Amniotic epithelial cell (primary cell): Measurements from ENCODE around the gene LIMS3.
"Not testable (repeated sequence)": the region's sequence is repeated elsewhere in the genome, so short reads cannot be mapped to it uniquely, and the experiment has no call there.

ENCODE experiments used
- DNase-seq: peaks from one replicate; pipeline ENCODE4 v3.0.0-alpha.2; 2010; ENCODE audit warnings: low read depth

Gene LIMS3

DNA sequence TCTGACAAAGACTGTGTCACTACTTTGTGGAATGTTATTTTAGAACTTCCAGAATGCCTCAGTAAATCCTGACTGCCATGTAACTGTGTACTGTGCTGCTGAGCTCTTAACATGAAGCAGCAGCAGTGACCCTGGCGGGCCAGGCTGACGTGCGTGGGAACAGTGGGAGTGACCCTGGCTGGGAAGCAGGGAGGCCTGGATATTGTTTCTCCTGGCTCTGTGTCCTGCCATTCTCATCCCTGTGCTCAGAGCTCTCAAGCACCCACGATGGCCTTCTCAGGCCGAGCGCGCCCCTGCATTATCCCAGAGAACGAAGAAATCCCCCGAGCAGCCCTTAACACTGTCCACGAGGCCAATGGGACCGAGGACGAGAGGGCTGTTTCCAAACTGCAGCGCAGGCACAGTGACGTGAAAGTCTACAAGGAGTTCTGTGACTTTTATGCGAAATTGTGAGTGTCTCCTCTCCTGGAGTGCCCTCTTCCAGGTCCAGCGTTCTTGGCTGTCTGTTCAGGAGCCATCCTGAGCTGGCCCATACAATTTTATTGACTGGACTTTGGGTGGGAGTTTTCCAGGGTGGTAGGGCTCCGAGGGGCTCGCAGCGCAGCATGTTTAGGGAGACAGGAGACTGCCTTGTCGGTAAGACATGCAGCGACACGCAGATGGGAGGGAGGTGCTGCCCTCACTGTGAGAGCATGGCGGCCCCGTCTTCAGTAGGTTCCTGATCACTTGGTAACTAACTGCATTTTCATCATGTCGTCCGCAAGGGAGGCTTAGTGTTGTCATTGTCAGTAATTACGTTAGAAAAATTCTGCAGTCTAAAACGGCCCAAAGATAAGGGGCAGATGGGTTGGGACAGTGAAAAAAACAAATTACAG lies at the start of gene LIMS3:
TSS of gene LIMS3 (plus strand) at position 227 of the 875 bp plus-strand sequence. CDS start at position 268, 41 bp downstream.
- not testable (repeated sequence) for DNase-seq

DNA sequence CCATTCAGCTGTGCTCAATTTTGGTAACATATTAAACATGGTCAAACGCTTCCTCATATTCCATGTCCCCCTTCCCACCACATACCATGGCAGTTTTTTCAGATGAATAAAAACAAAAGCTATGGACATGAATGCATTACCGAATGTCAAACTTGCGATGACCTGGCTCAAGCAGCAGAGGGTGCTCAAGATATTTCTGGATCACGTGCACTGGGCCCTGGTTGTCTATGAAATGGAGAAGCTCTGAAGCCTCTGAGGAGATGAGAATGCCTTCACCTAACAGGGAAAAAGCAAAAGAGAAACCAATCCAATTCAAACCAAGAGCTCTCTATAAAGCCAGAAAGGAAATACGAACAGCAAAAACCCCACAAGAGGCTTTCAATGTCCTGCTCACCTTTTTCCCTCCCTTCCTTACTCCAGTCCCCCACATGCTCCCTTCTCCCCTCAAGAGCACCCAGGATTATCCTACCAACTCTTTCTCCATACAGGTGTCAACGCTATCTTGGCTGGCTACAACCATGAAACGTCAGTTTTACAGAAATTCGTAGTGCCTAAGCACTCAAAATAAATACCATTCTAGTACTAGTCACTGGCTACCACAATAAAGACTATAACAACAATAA lies 27.2 kb upstream of the LIMS3 start:
- DNase-seq = not testable (repeated sequence)

- DNase-seq = not testable (repeated sequence)
Measured at GRCh38 chr2:109876625-109877024, 21.9 kb upstream of the LIMS3 start.

DNA sequence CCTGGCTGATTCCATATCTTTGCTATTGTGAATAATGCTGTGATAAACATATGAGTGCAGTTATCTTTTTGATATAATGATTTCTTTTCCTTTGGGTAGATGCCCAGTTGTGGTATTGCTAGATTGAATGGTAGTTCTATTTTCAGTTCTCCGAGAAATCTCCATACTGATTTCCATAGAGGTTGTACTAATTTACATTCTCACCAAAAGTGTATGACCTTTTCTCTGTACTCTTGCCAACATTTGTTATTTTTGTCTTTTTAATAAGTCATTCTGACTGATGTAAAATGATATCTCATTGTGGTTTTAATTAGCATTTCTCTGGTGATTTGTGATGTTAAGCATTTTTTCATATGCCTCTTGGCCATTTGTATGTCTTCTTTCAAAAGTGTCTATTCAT lies 16.4 kb upstream of the LIMS3 start:
- not testable (repeated sequence) for DNase-seq

DNA sequence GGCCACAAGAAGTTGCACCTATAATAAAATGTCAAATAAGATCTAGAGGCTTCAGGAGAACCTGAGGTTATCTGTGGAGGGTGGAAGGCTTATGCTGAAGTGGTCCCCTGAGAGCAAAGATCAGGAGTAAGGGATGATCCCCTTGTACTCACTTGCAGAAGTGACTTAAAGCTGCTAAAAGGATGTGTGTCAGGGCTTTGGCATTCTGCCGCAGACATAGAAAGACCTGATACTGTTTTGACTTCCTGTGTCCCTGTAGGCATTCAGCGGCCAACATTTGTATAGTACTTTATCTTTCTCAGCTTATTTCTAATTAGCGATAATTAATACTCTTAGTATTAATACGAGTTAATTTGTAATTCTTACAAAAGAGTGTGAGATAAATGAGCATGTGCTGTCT lies 10.1 kb upstream of the LIMS3 start:
- DNase-seq = not testable (repeated sequence)

DNA sequence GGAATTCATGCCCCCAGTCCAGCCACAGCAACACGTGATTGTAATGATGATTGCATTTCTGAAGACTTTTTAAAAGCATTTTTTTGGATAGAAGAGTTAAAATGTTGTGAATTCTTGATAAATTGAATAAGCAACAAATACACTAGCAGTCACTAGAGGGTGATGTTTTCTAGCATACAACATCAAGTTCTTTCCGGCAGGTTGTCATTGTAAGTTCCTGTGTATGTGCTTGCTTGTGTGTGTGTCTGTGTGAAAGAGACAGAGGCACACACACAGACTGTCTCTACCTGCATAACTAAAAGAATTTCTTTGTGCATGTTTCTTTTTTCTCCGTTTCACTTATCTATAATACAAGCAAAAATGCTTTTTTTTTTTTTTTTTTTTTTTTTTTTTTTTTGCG lies 8.6 kb upstream of the LIMS3 start:
- DNase-seq = not testable (repeated sequence)

GRCh38 chr2:109891024-109891423 lies 7.5 kb upstream of the LIMS3 start:
- not testable (repeated sequence) for DNase-seq

DNA sequence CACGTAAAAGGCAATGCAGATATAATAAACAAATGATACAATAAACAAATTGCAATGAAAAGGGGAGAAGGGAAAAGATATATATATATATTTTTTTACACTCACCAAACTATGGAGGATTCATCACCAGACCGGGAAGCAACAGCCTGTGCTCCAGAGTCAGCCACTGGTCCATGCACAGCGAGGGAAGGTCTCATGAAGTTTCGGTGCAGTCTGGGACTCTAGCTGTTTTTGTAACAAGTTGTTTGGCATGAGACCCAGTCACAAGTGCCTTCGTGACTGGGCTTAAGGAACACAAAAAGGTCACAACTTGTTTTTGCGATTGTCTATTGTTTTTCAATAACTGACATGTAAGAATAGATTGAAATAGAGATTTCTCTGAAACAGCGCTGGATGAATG lies 4.8 kb upstream of the LIMS3 start:
- DNase-seq = not testable (repeated sequence)

DNA sequence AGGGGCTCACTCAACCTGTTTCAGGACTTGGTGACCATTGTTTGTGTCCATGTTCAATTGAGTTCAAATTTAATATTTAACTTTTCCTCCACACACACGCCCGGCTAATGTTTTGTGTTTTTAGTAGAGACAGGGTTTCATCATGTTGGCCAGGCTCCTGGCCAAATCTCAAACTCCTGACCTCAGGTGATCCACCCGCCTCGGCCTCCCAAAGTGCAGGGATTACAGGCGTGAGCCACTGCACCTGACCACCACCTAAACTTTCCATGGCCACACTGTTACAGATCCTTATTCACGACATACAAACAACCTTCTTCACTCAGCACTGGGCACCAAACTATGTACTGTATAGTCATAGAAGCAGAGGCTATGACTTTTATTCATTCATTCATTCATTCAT lies 4.3 kb upstream of the LIMS3 start:
- not testable (repeated sequence) for DNase-seq

- DNase-seq = not testable (repeated sequence)
Measured at GRCh38 chr2:109895090-109895869, 3.2 kb upstream of the LIMS3 start.

GRCh38 chr2:109896212-109896611 lies 2.3 kb upstream of the LIMS3 start:
- not testable (repeated sequence) for DNase-seq

DNA sequence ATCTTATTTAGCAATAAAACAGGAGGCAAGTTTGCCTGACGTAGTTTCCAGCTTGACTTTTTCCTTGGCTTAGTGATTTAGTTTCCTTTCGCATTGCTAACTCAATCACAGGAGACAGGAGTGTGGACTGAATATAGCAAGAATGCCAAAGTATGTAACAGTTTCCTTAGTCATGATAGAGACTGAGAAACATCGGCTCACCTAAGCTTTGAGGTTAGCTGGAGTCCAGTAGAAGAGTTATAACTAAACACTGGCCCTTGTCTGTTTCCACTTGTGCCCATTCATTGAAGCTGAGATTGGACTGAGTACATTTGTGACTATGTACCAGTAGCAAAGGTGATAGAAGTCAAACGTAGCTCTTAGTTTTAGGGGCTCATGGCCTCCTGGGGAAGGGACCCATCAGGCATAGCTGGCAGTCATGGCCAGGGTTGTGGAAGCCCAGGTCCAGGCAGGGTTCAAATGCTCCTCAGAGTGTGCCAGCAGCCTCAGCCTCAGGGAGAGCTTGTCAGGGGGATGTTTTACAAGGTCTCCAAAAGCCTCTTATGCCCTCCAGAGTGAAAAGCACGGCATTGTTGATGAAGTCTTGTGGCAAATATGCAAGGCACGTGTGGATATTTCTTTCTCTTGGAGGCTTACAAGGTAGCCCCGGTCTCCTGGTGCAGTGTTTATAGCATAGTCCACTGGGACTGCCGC lies 573 bp upstream of the LIMS3 start:
- not testable (repeated sequence) for DNase-seq

- not testable (repeated sequence) for DNase-seq
Measured at GRCh38 chr2:109905796-109906195, 7.3 kb downstream of the LIMS3 start.

DNA sequence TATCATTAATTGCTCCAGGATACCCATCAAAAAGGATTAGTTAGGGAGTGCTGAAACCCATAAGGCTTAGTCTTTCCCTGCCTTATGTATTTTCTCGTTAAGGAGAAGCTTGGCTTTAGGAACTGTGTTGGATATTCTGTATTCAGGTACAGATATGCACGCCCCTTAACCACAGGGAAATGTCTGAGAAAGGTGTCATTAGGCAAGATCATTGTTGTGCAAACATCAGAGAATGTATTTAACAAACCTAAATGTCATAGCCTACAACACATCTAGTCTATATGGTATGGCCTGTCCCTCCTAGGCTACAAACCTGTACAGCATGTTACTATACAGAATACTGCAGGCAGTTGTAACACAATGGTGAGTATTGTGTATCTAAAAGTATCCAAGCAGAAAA lies 10.1 kb downstream of the LIMS3 start:
- DNase-seq = not testable (repeated sequence)

DNA sequence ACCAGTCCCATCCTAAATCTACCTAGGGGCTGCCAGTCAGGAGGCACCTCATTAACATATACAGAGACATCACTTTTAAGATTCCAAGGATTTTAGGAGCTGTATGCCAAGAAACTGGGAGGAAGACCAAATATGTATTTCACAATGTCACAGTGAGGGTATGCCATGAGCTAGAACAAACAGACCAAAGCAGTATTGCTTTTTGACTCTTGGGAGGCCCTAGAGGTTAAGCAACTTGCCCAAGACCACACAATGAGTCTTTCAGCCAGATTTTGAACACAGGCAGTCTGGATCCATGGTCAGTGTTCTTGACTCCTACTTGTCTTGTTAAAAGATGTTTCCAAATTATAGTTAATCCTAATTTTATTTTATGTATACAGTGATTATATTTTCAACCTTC lies 12.3 kb downstream of the LIMS3 start:
- DNase-seq = not testable (repeated sequence)

- not testable (repeated sequence) for DNase-seq
Measured at GRCh38 chr2:109913911-109914310, 15.4 kb downstream of the LIMS3 start.

DNA sequence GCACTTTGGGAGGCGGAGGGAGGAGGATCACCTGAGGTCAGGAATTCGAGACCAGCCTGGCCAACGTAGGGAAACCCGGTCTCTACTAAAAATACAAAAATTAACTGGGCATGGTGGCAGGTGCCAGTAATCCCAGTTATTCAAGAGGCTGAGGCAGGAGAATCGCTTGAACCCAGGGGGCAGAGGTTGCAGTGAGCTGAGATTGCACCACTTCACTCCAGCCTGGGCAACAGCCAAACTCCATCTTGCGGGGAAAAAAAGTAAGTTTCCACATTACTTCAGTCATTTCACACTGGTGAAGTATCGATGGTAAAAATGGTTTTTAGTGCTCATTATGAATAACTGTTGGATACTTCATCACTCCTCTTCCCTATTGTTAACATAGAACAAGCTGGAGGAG lies 16.1 kb downstream of the LIMS3 start:
- not testable (repeated sequence) for DNase-seq

- not testable (repeated sequence) for DNase-seq
Measured at GRCh38 chr2:109915830-109916229, 17.3 kb downstream of the LIMS3 start.

DNA sequence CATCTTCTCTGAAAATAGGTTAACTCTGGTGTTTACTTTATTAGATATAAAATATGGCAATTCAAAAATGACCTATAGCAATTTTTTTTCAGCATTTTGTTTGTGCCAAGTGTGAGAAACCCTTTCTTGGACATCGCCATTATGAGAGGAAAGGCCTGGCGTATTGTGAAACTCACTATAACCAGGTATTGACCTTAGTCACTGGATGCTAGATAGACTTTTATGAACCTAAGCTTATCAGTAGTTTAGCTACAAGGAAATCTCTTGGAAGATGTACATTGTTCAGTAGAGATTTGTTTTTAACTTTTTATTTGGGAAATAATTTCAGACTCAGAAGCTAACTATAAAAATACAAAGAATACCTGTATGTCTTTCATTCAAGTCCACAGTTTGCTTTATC lies 21.7 kb downstream of the LIMS3 start:
- DNase-seq = not testable (repeated sequence)

GRCh38 chr2:109921543-109922384 lies 23.3 kb downstream of the LIMS3 start:
- not testable (repeated sequence) for DNase-seq

DNA sequence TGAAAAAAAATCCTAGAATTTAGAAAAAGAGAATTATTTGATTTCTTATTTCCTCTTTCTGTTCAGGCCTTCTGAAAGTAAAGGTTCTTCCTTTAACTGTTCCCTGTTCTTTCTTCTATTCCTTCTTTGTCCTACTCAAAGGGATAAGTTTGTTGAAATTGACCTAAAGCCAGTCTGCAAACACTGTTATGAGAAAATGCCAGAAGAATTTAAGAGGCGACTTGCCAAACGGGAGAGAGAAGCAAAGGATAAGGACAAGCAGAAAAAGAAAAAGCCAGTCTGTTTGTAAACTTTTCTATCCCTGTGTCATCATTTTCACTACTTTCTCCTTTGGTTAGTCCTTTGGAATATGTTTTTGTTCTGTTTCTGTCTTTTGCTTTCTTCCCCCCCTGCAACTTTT lies 26.0 kb downstream of the LIMS3 start:
- DNase-seq = not testable (repeated sequence)
